GM19023 (cell line): ENCODE results near the gene KIF5C.

ENCODE experiments used
- ATAC-seq: cut with Tn5 transposase; IDR thresholded peaks from one replicate; pipeline ENCODE4 v1.9.1; 2021; ENCODE audit warnings: mild to moderate bottlenecking, moderate library complexity; ENCODE audit not compliant: unreplicated experiment

KIF5C gene

DNA sequence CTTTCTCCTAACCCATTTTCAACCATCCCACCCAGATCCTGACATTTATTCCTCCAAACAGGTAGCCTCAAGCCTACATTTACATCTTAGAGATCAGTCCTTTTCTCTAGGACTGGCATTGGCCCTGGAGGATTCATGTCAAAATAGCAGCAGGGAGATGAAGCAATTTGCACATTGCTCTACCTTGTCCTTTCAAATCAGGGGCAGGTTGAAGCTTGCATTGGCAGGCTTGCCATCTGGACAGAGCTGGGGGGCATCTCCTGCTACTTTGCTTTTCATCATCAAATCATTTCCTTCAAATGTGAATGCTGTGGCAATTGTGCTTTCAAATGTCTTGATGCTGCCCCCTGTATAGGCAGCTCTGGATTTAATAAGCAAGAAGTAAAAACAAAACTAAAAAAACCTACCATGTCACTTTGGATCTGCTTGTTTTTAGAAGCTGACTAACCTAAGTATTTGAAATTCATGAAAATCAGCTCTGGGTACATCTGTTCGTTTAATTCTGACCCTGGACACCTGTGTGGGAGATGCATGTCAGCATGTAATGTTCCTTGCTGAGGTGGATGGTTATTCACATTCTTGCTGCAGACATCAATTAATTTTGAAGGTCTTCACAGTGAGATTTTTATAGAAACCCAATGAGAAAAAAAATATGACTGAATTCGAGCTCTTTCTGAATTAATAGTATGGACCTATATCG lies 47.9 kb downstream of the KIF5C start:
- no peak for ATAC-seq

- no peak for ATAC-seq
These were observed 49.6 kb downstream of the KIF5C start for GRCh38 chr2:148924514-148925178.

DNA sequence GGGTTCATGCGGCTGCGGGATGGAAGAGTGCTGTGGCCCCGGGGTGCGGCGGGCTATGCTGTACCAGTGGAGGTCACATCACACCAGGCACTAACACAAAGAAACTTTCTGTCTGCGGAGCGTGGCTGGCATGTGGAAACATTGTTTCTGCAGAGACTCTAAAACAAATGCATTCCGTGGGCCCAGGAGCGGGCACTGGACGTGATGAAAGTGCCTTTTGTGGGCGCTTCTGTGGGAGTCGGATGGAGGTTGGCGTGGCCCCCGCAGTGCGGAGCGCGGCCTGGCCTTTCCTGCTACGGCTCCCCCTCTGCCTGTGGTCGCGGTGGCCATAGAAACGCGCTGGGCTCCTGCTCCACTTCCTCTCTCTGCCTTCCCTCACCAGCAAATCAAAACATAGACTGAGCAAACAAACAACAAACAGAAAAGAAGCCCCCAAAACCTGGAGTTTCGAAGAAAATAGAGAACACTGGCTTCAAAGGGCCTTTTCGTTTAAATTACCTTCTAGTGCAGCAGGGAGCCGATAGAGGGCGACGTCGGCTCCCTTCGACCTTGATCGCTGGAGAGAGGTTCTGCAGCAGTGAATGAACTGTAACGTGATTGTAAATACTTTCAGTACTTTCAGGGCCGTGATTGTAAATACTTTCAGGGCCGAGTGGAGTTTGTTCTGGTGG lies 51.4 kb downstream of the KIF5C start:
- peak; percentile 90 for ATAC-seq

GRCh38 chr2:148926981-148927401 lies 52.0 kb downstream of the KIF5C start:
- ATAC-seq: peak; percentile 62

- ATAC-seq: no peak
These were observed 53.4 kb downstream of the KIF5C start for GRCh38 chr2:148928395-148928794.

DNA sequence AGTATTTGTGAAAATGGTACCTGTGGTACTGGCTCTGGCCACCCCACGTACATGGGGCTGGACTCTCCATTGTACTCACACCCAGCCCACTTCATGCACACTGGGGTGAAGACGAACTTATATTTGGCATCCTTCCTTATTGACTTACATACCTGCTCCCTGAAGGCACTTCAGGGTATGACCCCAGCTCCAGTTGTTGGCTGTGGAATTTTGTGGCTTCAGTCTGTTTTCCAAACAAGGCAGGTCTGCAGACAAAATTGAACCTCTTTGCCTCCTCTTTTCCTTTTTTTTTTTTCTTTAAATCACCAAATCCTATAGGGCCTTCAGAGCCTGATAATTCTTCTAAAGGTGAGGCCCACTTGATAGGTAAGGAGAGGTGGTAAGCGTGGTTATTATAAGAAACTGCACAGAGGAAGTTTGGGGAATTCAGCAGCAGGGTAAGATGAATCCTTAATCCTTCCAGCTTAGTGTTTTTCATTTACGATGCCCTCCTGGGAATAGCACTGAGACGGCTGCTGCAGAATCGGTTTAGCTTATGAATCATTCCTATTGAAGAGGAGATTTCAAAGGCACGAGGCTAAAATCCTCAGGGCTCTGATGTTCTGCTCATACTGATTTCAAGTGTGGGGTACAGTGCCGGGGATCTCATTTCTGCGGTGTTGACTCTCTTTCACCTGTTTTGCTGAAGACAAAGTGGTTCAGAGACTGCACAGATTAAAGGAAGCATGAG lies 55.2 kb downstream of the KIF5C start:
- ATAC-seq: no peak

- ATAC-seq: no peak
These were observed 57.5 kb downstream of the KIF5C start for GRCh38 chr2:148932536-148932935.

DNA sequence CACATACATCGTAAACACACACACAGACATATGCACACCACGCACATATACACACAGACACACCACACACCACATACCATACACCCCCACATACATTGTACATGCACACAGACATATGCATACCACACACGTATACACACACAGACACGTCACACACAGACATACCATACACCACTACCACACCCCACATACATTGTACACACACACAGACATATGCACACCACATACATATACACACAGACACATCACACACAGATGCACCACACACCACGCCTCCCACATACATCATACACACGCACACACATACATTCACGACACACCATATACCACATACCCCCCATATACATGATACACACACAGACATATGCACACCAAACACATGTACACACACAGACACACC lies 58.4 kb downstream of the KIF5C start:
- no peak for ATAC-seq

- no peak for ATAC-seq
These were observed 60.8 kb downstream of the KIF5C start for GRCh38 chr2:148935791-148936190.

DNA sequence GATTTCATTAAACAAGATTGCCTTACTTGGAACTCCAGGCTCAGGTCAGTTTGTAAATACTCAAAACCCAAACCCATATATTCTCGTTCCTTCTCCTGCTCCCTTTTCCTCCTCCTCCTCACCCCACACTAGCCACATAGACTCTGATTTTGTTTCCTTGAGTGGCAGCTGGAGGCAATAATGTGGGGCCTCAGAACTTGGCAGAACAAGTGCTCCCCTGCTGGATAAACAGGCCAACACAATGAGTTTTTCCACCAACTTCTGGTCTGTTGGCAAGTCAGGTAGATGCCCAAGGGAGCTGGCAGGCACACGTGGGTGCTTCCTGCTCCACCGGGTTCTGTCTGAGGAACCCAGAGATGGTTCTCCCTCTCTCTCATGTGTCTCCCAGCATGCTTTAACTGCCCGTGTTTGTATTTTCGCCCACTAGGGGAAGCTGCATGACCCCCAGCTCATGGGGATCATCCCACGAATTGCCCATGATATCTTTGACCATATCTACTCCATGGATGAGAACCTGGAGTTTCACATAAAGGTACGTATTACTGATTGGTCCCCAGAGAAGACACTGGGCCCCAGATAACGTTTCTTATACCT lies 61.9 kb downstream of the KIF5C start:
- no peak for ATAC-seq

GRCh38 chr2:148939271-148939670 lies 64.2 kb downstream of the KIF5C start:
- no peak for ATAC-seq

DNA sequence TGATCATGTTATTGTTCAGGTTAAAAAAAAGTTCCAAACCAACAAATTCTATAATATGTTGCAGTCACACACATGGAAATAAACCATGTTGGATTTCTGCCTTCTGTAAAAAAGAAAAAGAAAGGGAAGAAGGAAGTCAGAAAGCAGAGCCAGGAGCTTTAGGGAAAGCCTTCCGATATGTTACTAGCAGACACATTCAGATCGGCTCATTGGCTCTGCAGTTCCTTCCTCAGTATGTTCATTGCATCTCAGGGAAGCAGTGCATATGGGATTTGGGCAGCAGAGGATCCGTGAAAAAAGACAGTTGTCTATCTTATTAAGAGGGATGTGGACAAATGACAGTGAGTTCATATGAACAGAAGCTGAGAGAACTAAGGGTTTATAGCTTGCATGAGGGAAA lies 68.1 kb downstream of the KIF5C start:
- ATAC-seq: no peak

- ATAC-seq: no peak
These were observed 69.5 kb downstream of the KIF5C start for GRCh38 chr2:148944536-148944935.

- ATAC-seq: no peak
These were observed 72.3 kb downstream of the KIF5C start for GRCh38 chr2:148947299-148947698.

GRCh38 chr2:148948868-148949267 lies 73.8 kb downstream of the KIF5C start:
- ATAC-seq: no peak

- no peak for ATAC-seq
These were observed 74.3 kb downstream of the KIF5C start for GRCh38 chr2:148949348-148949747.

DNA sequence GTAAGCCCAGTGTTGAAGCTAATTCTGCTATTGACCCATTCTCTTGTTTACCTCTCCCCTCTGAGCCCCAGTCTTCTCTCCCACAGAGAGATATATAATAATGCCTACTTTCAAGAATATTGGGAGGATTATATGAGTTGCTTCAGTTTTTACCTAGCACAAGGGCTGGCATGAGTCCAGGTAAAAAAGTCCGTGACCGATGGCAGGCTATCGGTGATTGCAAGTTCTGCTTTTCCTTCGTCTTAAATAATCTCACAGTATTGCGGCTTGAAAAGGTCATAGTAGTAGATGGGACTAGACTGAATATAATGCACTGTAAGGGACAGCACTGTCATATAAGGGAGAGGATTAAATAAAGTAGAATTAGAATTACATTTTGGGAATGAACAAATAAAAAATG lies 77.6 kb downstream of the KIF5C start:
- no peak for ATAC-seq

- ATAC-seq: no peak
These were observed 78.4 kb downstream of the KIF5C start for GRCh38 chr2:148953426-148953825.

DNA sequence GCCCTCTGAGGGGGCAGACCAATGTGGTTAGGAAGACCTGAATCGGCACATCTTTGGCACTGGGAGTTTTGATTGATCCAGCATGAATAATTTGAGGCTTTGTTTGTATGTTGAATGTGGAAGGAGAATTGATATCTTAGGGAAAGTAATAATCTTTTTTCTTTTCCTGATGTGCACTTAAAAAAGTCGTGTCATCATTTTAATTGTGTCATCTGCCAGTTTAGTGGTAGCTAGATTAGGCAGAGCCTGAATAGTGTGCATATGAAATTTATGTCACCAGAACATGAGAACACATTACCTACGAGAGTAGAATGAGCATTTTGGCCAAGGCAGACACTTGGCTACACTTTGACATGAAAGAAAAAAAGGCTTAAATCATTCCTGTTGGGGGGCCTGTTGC lies 79.5 kb downstream of the KIF5C start:
- ATAC-seq: no peak

GRCh38 chr2:148955798-148956197 lies 80.8 kb downstream of the KIF5C start:
- ATAC-seq: no peak

DNA sequence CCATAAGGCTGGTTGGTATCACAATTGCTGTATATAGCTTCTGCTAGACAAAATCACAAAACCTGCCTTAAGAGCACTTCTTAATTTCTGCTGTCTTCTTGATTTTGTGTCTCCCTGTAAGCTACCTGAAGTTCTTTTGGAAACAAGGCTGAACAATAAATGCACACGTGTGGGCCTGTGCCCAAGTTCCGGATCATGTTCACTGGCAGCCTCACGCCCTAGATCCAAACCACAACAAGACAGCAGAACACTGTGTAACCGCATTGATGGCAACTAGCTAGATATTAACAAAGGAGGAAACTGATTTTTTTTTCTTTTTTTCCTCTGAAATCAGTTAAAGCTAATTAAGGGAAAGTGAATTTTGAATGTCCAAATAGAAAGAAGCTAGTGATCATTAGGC lies 82.0 kb downstream of the KIF5C start:
- ATAC-seq: no peak
